Common myeloid progenitor, CD34-positive (primary cell): ENCODE measurements around the gene TMEM91.
"Not testable (repeated sequence)": the region's sequence is repeated elsewhere in the genome, so short reads cannot be mapped to it uniquely, and the experiment has no call there.

Experiments
- CTCF ChIA-PET: fragments of 350-600 bp; sonication (Branson Sonifier 250); formaldehyde crosslinking; loops from one replicate; lab custom pipeline; 2021; ENCODE audit warnings: antibody characterized with exemption; lab: Charles Lee
- POLR2A ChIA-PET: fragments of 350-600 bp; sonication (Branson Sonifier 250); formaldehyde crosslinking; loops from one replicate; lab custom pipeline; 2021; ENCODE audit warnings: antibody characterized with exemption; lab: Charles Lee
- DNase-seq, 3 donors: peaks; one replicate each; pipeline versions ENCODE4 v3.0.0 to v3.0.0-alpha.2; 2013
- H3K27ac ChIP-seq, 2 experiments: 1 replicate in 1 of 2; 2 replicates in 1 of 2; pipeline ENCODE4 v1.7.0; 2013; ENCODE audit warnings: inconsistent platforms in 2 of 2, low read length in 2 of 2, mild to moderate bottlenecking in 2 of 2, low read depth in 1 of 2, moderate library complexity in 1 of 2; ENCODE audit not compliant: severe bottlenecking in 2 of 2, insufficient read depth in 1 of 2, poor library complexity in 1 of 2
- H3K27me3 ChIP-seq, 5 experiments: replicated peaks in 2 of 5; 1 replicate in 3 of 5; 2 replicates in 2 of 5; pipeline versions ENCODE4 v1.6.1 to v1.7.0; 2013; ENCODE audit warnings: low read length in 4 of 5, mild to moderate bottlenecking in 2 of 5, moderate library complexity in 2 of 5, inconsistent platforms in 1 of 5; ENCODE audit not compliant: insufficient read depth in 5 of 5, control insufficient read depth in 4 of 5
- H3K36me3 ChIP-seq, 4 experiments: 1 replicate in 2 of 4; 2 replicates in 2 of 4; pipeline versions ENCODE4 v1.6.1 to v1.7.0; 2013; ENCODE audit warnings: low read length in 3 of 4, control low read depth in 1 of 4, mild to moderate bottlenecking in 1 of 4; ENCODE audit not compliant: control insufficient read depth in 4 of 4, insufficient read depth in 4 of 4
- H3K4me1 ChIP-seq, 4 experiments: 1 replicate in 3 of 4; 2 replicates in 1 of 4; pipeline versions ENCODE4 v1.6.1 to v1.7.1; 2013; ENCODE audit warnings: low read length in 3 of 4, mild to moderate bottlenecking in 3 of 4, control low read depth in 1 of 4, inconsistent platforms in 1 of 4, moderate library complexity in 1 of 4; ENCODE audit not compliant: control insufficient read depth in 4 of 4, insufficient read depth in 4 of 4; ENCODE audit errors: control extremely low read depth in 1 of 4
- H3K4me3 ChIP-seq, 7 experiments: 1 replicate in 4 of 7; 2 replicates in 3 of 7; pipeline versions ENCODE4 v1.5.1 to v1.7.0; 2013; ENCODE audit warnings: mild to moderate bottlenecking in 7 of 7, low read length in 6 of 7, moderate library complexity in 6 of 7, inconsistent platforms in 2 of 7, low read depth in 2 of 7, control low read depth in 1 of 7; ENCODE audit not compliant: insufficient read depth in 4 of 7, control insufficient read depth in 1 of 7; ENCODE audit errors: extremely low read depth in 1 of 7
- H3K9me3 ChIP-seq, 5 experiments: 1 replicate in 4 of 5; 2 replicates in 1 of 5; pipeline versions ENCODE4 v1.6.1 to v1.7.1; 2013; ENCODE audit warnings: low read length in 4 of 5, mild to moderate bottlenecking in 2 of 5, inconsistent platforms in 1 of 5, low read depth in 1 of 5, moderate library complexity in 1 of 5; ENCODE audit not compliant: control insufficient read depth in 4 of 5, insufficient read depth in 2 of 5; ENCODE audit errors: control extremely low read depth in 1 of 5
- WGBS: methylation state at CpG from one replicate; pipeline ENCODE4 v1.1.5; 2013; ENCODE audit not compliant: insufficient coverage; 5-methylcytosine and 5-hydroxymethylcytosine counted together

TMEM91 gene

DNA sequence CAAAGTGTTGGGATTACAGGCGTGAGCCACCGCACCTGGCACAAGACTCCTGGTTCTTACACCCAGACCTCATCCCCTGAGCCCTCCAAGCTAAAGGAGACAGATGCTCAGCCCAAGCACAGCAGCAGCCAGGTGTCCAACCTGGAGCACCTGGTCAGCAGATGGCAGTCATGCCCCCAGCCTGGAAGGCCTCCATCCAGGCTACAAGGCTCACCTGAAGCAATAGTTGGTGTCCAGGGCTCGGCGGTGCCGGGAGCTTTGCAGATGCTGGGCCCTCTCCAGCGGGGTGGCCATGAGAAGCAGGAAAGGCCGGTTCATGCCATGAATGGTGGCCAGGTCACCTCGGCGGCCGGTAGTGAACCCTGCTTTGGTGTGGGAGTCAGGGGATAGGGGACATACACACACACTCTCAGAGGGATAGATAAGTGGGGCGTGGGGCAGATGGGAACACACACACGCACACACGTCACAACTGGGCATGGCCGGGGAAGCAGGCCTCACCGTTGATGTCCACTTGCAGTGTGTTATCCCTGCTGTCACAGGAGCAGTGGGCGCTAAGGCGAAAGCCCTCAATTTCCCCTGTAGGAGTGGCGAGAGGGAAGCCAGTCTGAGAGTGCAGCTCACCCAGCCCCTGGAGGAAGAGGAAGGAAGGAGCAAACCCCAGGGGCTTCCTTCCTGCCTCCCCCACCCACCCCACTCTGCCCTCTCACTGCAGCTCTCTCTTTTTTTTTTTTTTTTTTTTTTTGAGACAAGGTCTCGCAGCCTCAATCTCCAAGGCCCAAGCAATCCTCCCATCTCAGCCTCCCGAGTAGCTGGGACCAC, 34.5 kb upstream of the TMEM91 start:
- ChIA-PET POLR2A (interaction anchor here (0.7 to 1.3 kb wide), 2 partner anchors 9 to 14 kb away, joined by 4 read pairs; no protein-coding TSS in a partner anchor), CTCF (interaction anchor here (1.0 to 1.3 kb wide), 5 partner anchors 10 to 43 kb away, joined by 3 to 4 read pairs (median 3); no protein-coding TSS in a partner anchor)
- Histone ChIP-seq H3K36me3 (peaks cover 11 to 71% (median 43%) of the 10 kb centered on the region in 4 experiments), H3K4me3 (no peak overlapping the region), H3K27me3 (no peaks in the 10 kb centered on the region), H3K4me1 (peaks cover 0 to 13% (median 7%) of the 10 kb centered on the region in 4 experiments), H3K27ac (no peak overlapping the region), H3K9me3 (no peaks in the 10 kb centered on the region)
- 93% methylated on average over 14 of the region's 20 CpGs for WGBS
- peak in 1 of 3 donors; percentile 40 for DNase-seq

GRCh38 chr19:41344162-41344561, 32.2 kb upstream of the TMEM91 start:
- no peak for DNase-seq
- H3K4me3 ChIP-seq: no peak overlapping the region
- peaks cover 7 to 72% (median 49%) of the 10 kb centered on the region in 4 experiments for H3K36me3 ChIP-seq
- ChIA-PET CTCF (interaction anchor here (0.8 to 0.9 kb wide), 2 partner anchors 10 to 11 kb away, joined by 3 to 4 read pairs; no protein-coding TSS in a partner anchor), POLR2A (no interaction called here)
- peaks cover 0 to 18% (median 12%) of the 10 kb centered on the region in 4 experiments for H3K4me1 ChIP-seq
- H3K27me3 ChIP-seq: no peaks in the 10 kb centered on the region
- WGBS: 95% methylated on average over 2 of the region's 2 CpGs
- H3K9me3 ChIP-seq: no peaks in the 10 kb centered on the region
- no peak overlapping the region for H3K27ac ChIP-seq

DNA sequence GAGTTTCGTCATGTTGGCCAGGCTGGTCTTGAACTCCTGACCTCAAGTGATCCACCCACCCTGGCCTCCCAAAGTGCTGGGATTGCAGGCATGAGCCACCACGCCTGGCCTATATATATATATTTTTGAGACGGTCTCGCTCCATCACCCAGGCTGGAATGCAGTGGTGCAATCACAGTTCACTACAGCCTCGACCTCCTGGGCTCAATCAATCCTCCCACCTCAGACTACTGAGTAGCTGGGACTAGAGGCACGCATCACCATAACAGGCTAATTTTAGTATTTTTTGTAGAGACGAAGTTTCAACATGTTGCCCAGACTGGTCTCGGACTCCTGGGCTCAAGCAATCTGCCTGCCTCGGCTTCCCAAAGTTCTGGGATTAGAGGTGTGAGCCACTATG, 29.4 kb upstream of the TMEM91 start:
- not testable (repeated sequence) for DNase-seq, H3K4me3 ChIP-seq, H3K9me3 ChIP-seq, H3K27me3 ChIP-seq, H3K27ac ChIP-seq
- ChIA-PET POLR2A (interaction anchor here (0.5 to 1.9 kb wide), 2 partner anchors 11 to 45 kb away, joined by 3 to 9 read pairs; no protein-coding TSS in a partner anchor), CTCF (interaction anchor here (1.1 to 4.8 kb wide), 4 partner anchors 12 to 87 kb away, joined by 3 to 22 read pairs (median 10); no protein-coding TSS in a partner anchor)
- H3K36me3 ChIP-seq: peaks cover 4 to 51% (median 39%) of the 10 kb centered on the region in 4 experiments
- H3K4me1 ChIP-seq: peaks cover 0 to 39% (median 34%) of the 10 kb centered on the region in 4 experiments
- WGBS: 95% methylated on average over 4 of the region's 9 CpGs

DNA sequence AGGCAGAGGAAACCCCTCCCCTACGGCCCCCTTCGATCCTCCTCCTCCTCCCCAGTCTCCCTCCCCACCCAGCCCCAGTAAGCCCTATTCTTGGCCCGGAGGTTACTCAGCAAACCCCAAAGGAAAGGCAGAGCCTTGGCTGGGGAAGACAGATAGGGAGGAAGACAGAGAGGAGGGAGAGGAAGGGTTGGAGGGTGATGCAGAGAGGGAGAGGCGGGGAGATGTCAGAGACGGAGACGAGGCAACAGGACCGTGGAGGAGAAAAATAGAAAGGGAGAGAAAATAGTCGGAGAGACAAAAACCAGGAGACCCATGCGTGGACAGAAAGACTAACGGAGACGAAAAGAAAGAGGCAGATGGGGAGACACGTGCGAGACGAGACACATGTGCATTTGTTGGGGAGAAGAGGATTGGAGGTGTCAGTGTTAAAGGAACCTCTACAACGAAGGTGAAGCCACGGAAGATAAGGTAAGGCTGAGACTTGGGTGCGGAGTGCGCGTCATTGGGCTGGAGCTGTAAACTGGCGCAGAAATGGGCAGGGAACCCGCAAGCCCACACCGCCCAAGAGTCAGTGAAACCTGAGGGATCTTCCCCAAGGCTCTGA, 25.5 kb upstream of the TMEM91 start:
- no peaks in the 10 kb centered on the region for H3K9me3 ChIP-seq
- ChIA-PET CTCF (interaction anchor here (0.6 to 8.0 kb wide), 14 partner anchors 9 to 80 kb away, joined by 4 to 69 read pairs (median 10); partner anchors contain the start of genes B3GNT8 and B9D2), POLR2A (interaction anchor here (1.0 to 6.3 kb wide), 8 partner anchors 13 to 88 kb away, joined by 3 to 165 read pairs (median 6); partner anchors contain the start of genes B9D2 and CCDC97)
- DNase-seq: peak; percentile 60 to 72 (median 64)
- peaks cover 0 to 25% (median 19%) of the 10 kb centered on the region in 4 experiments for H3K36me3 ChIP-seq
- no peaks in the 10 kb centered on the region for H3K27me3 ChIP-seq
- peak overlapping the region; percentile 52 to 88 for H3K27ac ChIP-seq
- peak overlapping the region; percentile 79 to 97 (median 92) for H3K4me3 ChIP-seq
- 0% methylated on average over 19 of the region's 22 CpGs for WGBS
- peaks cover 0 to 57% (median 51%) of the 10 kb centered on the region in 4 experiments for H3K4me1 ChIP-seq

DNA sequence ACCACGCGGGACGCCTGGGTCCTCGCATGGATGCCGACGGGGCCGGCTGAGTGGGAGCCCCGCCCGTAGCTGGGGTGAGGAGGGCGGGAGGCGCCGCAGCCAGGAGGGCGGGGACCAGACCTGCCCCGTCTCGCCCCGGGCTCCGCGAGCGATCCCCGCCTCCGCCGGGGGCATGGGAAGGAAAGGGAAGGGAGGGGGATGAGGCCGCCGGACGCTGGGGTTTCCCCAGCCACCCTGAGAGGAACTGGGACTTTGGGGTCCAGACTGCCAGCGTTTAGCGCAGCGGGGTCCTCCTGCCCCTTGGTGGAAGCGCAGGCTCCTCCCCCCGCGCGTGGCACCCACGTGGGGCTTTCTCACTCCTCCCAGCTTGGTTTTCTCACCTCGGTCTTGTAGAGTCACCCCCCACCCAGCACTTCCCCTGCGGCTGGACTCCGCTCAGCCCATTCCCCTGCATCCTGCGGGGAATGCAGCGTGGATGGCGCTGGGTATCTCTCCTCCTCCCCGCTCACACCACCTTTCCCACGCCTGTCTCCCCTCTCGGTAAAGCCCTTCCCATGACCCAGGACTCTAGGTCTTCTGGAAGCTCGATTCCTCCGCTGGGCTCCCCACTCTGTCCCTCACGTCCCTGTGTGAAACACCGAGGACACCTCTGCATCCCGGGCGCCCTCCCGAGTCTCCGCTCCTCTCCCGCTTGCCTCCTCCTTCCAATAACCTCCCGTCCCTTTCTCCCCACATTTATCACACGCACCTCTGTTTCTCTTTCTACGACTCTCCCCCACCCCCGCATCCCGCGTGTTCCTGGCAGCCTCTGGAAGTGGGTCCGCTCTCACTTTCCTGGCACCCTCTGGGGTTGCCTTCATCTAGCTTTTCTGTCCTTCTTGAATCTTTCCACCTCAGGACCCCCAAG, 24.7 kb upstream of the TMEM91 start:
- POLR2A ChIA-PET: interaction anchor here (1.0 to 6.3 kb wide), 10 partner anchors 13 to 89 kb away, joined by 3 to 165 read pairs (median 6); partner anchors contain the start of genes B9D2 and CCDC97
- Histone ChIP-seq H3K4me1 (peaks cover 0 to 65% (median 58%) of the 10 kb centered on the region in 4 experiments), H3K27ac (peak overlapping the region; percentile 64 to 88), H3K36me3 (peaks cover 0 to 18% (median 14%) of the 10 kb centered on the region in 4 experiments), H3K4me3 (peak overlapping the region; percentile 79 to 97 (median 92)), H3K27me3 (no peaks in the 10 kb centered on the region), H3K9me3 (no peaks in the 10 kb centered on the region)
- 0% methylated on average over 45 of the region's 58 CpGs for WGBS
- CTCF ChIA-PET: interaction anchor here (0.6 to 8.0 kb wide), 18 partner anchors 8 to 80 kb away, joined by 3 to 69 read pairs (median 6); partner anchors contain the start of genes B3GNT8, B9D2 and EXOSC5
- peak; percentile 85 to 95 (median 93) for DNase-seq

GRCh38 chr19:41352279-41352608, 24.1 kb upstream of the TMEM91 start:
- DNase-seq: no peak
- H3K27ac ChIP-seq: peak overlapping the region; percentile 64 to 88
- ChIA-PET CTCF (interaction anchor here (0.8 to 8.0 kb wide), 18 partner anchors 10 to 83 kb away, joined by 3 to 69 read pairs (median 6); partner anchors contain the start of genes B3GNT8, B9D2 and EXOSC5), POLR2A (interaction anchor here (1.1 to 6.3 kb wide), 8 partner anchors 12 to 79 kb away, joined by 3 to 165 read pairs (median 6); partner anchors contain the start of genes B9D2 and CCDC97)
- peaks cover 0 to 14% (median 11%) of the 10 kb centered on the region in 4 experiments for H3K36me3 ChIP-seq
- H3K27me3 ChIP-seq: no peaks in the 10 kb centered on the region
- 0% methylated on average over 10 of the region's 12 CpGs for WGBS
- peak overlapping the region; percentile 79 to 97 (median 92) for H3K4me3 ChIP-seq
- H3K9me3 ChIP-seq: no peaks in the 10 kb centered on the region
- H3K4me1 ChIP-seq: peaks cover 5 to 71% (median 65%) of the 10 kb centered on the region in 4 experiments
